ENCODE measurements around the gene DVL2.
A peak's percentile ranks its signal among the peaks of the same experiment; 100 is the strongest.
"Not testable (repeated sequence)": the region's sequence is repeated elsewhere in the genome, so short reads cannot be mapped to it uniquely, and the experiment has no call there.

DVL2 gene

GRCh38 chr17:7196651-7197401 lies 37.5 kb downstream of the DVL2 start:
- DNase-seq (ENCODE audit: low spot score) = no peak

GRCh38 chr17:7195971-7196370 lies 38.3 kb downstream of the DVL2 start:
- DNase-seq (ENCODE audit: low spot score) = no peak

- DNase-seq (ENCODE audit: low spot score) = no peak
Measured at GRCh38 chr17:7192271-7192937, 41.9 kb downstream of the DVL2 start.

GRCh38 chr17:7191571-7192270 lies 42.6 kb downstream of the DVL2 start:
- peak; percentile 92 for DNase-seq (ENCODE audit: low spot score)

- no peak for DNase-seq (ENCODE audit: low spot score)
Measured at GRCh38 chr17:7191069-7191468, 43.2 kb downstream of the DVL2 start.

DNA sequence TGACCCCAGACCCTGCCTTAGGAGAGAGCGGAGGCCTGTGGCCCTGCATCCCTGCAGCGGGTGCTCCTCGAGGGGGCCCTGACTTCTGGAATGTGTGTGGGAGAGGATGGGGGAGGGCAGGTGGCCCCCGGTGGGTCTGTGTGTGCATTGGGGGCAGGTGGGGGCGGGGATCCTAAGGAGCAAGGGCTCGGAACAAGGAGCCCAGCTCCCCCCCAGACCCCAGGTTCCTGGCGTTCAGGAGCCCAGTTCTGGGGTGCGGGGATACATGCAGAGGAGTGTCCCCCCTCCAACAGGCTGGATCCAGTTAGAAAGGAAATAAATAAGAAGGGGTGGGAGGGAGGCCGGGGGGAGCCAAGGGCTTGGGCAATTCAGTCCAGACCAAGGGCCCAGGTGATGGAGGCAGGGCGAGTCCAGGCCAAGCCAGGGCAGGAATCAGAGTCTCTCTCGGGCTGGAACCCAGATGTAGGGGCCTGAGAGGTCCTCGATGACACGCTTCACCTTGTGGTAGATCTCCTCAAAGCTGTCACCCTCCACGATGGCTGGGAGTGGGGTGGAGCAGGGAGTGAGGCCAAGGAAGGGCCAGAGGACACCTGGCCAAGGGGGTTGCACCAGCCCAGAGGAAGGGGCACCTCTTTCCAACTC lies 43.9 kb downstream of the DVL2 start:
- no peak for DNase-seq (ENCODE audit: low spot score)

- DNase-seq (ENCODE audit: low spot score) = no peak
Measured at GRCh38 chr17:7186241-7186640, 48.1 kb downstream of the DVL2 start.

GRCh38 chr17:7184647-7185046 lies 49.7 kb downstream of the DVL2 start:
- no peak for DNase-seq (ENCODE audit: low spot score)

- no peak for DNase-seq (ENCODE audit: low spot score)
Measured at GRCh38 chr17:7184091-7184488, 50.2 kb downstream of the DVL2 start.

DNA sequence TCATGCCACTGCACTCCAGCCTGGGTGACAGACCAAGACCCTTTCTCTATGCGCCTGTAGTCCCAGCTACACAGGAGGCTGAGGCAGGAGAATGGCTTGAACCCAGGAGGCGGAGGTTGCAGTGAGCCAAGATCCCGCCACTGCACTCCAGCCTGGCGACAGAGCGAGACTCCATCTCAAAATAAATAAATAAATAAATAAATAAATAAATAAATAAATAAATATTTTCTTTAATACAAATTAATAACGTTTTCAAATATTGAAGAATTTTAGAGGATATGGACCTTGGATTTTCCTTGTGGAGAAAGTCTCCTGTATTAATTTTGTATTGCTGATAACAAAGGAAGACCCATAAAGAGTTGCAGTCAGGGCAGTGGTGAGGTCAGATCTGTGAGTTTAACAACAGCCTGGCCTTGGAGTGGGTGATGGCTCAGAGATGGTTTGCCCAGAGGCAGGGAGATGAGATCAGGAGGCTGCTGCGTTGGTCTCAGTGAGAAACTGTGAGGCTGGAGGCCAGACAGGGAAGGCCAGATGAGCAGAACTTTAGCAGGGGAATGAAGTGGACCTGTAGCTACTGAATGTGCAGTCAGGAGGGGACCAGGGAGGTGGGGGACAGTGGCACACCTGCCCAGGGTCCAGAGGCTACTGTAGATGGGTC lies 50.8 kb downstream of the DVL2 start:
- no peak for DNase-seq (ENCODE audit: low spot score)

GRCh38 chr17:7182101-7182500 lies 52.2 kb downstream of the DVL2 start:
- not testable (repeated sequence) for DNase-seq (ENCODE audit: low spot score)

DNA sequence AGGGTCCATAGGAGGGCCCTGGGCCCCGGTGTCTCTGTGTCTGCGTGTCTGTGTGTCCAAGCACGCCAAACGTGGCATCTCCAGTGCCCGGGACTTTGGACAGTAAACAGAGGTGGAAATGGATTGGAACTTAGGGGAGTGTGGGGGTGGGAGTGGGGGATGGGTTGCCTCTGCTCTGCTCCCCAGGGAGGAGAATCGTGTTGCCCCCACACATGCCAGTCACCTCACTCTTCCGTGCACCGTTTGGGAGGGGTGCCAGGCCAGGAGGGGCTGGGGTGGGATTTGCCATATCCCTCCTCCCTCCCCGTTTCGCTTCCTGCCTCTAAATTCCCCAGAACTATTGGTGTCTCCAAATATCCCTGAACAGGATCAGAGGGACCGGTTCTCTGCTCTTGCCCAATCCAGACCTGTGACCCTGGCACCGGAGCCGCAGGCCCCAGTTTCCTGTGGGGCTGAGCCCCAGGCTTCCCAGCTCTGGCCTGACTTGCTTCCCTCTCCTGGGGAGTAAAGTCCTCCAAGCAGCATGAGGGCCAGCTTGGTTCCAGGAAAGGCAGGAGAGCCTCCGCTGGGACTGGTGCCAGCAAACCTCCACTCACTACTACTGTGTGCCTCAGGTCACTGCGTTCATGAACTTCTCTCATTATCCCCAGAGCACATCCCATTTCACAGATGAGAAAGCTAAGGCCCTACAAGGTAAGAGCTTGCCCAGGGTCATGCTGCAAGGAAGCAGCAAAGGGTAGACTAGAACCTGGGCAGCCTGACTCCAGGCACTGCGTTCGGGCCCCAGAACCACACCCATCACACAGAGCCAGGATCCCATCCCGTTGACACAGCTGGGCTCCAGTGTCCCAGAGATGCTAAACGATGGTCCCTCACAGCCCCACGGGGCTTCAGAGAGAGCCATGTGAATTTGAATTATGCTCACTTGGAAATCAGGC lies 54.7 kb downstream of the DVL2 start, which contains the start of gene ASGR1:
TSS of gene ASGR1 (minus strand) at position 54 of the 938 bp plus-strand sequence. CDS start 807 bp downstream, outside the sequence.
- DNase-seq (ENCODE audit: low spot score) = no peak

DNA sequence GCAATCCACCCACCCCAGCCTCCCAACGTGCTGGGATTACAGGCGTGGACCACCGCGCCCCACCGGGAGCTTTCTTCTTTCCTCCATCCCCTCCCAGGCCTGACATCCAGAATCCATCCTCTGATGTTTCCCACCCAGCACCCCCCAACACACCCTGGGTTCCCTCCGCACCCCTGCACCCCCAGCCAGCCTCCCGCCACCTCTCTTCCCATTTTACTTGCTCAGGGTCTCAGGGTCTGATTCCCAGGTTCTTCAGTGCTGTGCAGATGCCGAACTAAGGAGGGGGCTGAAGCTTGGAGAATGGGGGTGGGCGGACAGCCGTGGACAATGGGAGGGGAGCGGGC lies 55.4 kb downstream of the DVL2 start:
- no peak for DNase-seq (ENCODE audit: low spot score)

GRCh38 chr17:7177954-7178477 lies 56.3 kb downstream of the DVL2 start:
- peak; percentile 66 for DNase-seq (ENCODE audit: low spot score)

DNA sequence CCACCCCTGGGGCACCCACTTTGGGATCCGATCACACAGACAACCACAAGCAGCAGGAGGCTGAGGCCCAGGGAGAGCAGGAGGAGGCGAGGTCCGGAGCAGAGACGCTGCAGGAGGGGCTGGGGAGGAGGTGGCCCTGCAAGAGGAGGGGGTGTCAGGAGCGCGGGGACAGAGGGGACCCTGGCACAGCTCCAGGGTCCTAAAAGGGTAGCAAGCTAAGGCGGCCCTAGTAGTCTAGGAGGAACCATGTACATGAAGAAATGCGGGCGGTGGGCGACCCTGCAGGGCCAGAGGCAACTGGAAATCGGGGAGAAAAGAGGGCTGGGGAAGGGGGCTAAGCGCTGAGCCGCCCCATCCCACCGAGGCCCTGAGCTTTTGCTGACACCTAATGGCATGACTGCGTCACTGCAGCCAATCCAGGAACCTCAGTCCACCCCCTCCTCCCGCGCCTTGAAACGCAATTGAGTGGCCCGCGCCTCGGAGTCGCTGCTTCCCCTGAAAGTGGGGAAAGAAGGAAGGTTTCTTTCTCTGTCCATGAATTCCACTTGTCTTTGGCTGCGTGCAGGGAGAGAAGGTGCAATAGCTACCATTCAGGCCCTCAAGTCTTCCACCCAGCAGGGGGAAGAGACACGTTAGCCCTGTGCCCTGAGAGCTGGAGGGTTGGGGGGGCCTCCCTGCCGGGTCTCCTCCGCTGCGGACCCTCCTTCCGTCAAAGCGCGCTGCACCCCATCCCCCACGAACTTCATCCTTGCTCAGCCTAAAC lies 56.9 kb downstream of the DVL2 start:
- DNase-seq (ENCODE audit: low spot score) = peak; percentile 99

GRCh38 chr17:7176841-7177190 lies 57.5 kb downstream of the DVL2 start:
- DNase-seq (ENCODE audit: low spot score) = peak; percentile 53

DNA sequence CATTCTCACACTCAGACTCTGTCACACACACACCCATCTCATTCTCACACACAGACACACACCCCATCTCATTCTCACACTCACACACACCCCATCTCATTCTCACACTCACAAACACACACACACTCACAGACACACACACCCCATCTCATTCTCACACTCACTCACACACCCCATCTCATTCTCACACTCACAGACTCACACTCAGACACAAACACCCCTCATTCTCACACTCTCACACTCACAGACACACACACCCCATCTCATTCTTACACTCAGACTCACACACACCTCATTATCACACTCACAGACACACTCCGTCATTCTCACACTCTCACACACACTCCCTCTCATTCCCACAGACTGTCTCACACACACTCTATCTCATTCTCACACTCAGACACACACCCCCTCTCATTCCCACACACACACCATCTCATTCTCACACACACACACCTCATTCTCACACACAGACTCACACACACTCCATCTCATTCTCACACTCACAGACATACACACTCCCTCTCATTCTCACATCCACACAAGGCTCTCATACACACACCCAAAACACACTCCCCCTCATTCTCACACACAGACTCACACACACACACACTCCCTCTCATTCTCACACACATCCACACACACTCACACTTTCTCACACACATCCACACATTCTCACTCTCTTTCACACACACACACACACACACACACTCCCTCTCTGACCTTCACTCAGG lies 58.0 kb downstream of the DVL2 start:
- no peak for DNase-seq (ENCODE audit: low spot score)

All from iPS-NIHi11 (cell line).